Osteoblast (primary cell): ENCODE data around the gene TCAIM. TPM values are rescaled to one million over a fixed set of nuclear protein-coding genes. Genes with fewer than 3 reads are reported as not detected.
A peak's percentile ranks its signal among the peaks of the same experiment; 100 is the strongest.

Experiments used
- DNase-seq: peaks from one replicate; pipeline ENCODE4 v3.0.0; 2011; ENCODE audit warnings: low spot score, mixed read lengths; ENCODE audit not compliant: insufficient read length; ENCODE audit errors: missing footprints
- H2AFZ ChIP-seq: 2 replicates; pipeline ENCODE4 v1.6.0; 2011; ENCODE audit warnings: mild to moderate bottlenecking, low read length
- H3K27ac ChIP-seq: 2 replicates; pipeline ENCODE4 v1.5.1; 2011; ENCODE audit warnings: mild to moderate bottlenecking, low read depth, low read length, moderate library complexity
- H3K27me3 ChIP-seq: 2 replicates; pipeline ENCODE4 v1.6.0; 2012; ENCODE audit warnings: mild to moderate bottlenecking, control low read depth, inconsistent platforms, low read length, moderate library complexity; ENCODE audit not compliant: insufficient read depth
- H3K36me3 ChIP-seq: 2 replicates; pipeline ENCODE4 v1.5.1; 2011; ENCODE audit warnings: mild to moderate bottlenecking, low read length, control low read depth, moderate library complexity; ENCODE audit not compliant: insufficient read depth
- H3K4me1 ChIP-seq: 2 replicates; pipeline ENCODE4 v1.5.1; 2011; ENCODE audit warnings: mild to moderate bottlenecking, low read length, control low read depth, moderate library complexity; ENCODE audit not compliant: insufficient read depth
- H3K4me2 ChIP-seq: 2 replicates; pipeline ENCODE4 v1.6.0; 2011; ENCODE audit warnings: mild to moderate bottlenecking, low read length; ENCODE audit not compliant: insufficient read depth
- H3K4me3 ChIP-seq: fragments of 200-600 bp; sonication (generic); 3 replicates; pipeline ENCODE4 v1.5.1; 2012; ENCODE audit warnings: mild to moderate bottlenecking, low read length, inconsistent platforms; ENCODE audit not compliant: insufficient read depth
- H3K79me2 ChIP-seq: 2 replicates; pipeline ENCODE4 v1.6.0; 2012; ENCODE audit warnings: mild to moderate bottlenecking, low read length, control low read depth, inconsistent platforms; ENCODE audit not compliant: insufficient read depth
- H3K9me3 ChIP-seq: 2 replicates; pipeline ENCODE4 v1.5.1; 2011; ENCODE audit warnings: low read depth, low read length, control low read depth
- H4K20me1 ChIP-seq: 2 replicates; pipeline ENCODE4 v1.6.0; 2012; ENCODE audit warnings: mild to moderate bottlenecking, low read length, control low read depth; ENCODE audit not compliant: insufficient read depth
- CTCF ChIP-seq: IDR thresholded peaks from 2 replicates; pipeline ENCODE4 v1.5.1; 2011; ENCODE audit warnings: mild to moderate bottlenecking, low read depth, low read length, moderate library complexity; ENCODE audit errors: extremely low read depth
- total RNA-seq: library from RNA; depleted of rRNA; stranded (reverse); fragments of >200 nt; gene quantifications from 2 replicates; pipeline ENCODE4 v1.2.3, GENCODE V29; 2012

Gene TCAIM
- total RNA-seq, 1 donor = 33.7 TPM

- Histone ChIP-seq H3K27me3 (peaks cover 14% of the 10 kb centered on the region), H3K4me1 (no peaks in the 10 kb centered on the region), H3K4me3 (no peak overlapping the region), H4K20me1 (no peaks in the 10 kb centered on the region), H3K27ac (no peak overlapping the region), H3K9me3 (no peaks in the 10 kb centered on the region), H3K4me2 (no peak overlapping the region), H3K36me3 (no peaks in the 10 kb centered on the region), H2AFZ (no peak overlapping the region), H3K79me2 (no peaks in the 10 kb centered on the region)
- TF ChIP-seq CTCF = no peak
- no peak for DNase-seq
Measured at GRCh38 chr3:44326515-44326914, 12.1 kb upstream of the TCAIM start.

GRCh38 chr3:44329946-44330345, 8.6 kb upstream of the TCAIM start:
- Histone ChIP-seq H4K20me1 (no peaks in the 10 kb centered on the region), H3K4me3 (no peak overlapping the region), H3K79me2 (no peaks in the 10 kb centered on the region), H3K9me3 (no peaks in the 10 kb centered on the region), H3K4me1 (no peaks in the 10 kb centered on the region), H3K27me3 (peaks cover 31% of the 10 kb centered on the region), H3K36me3 (no peaks in the 10 kb centered on the region), H3K27ac (no peak overlapping the region), H2AFZ (no peak overlapping the region), H3K4me2 (no peak overlapping the region)
- no peak for DNase-seq
- TF ChIP-seq CTCF = no peak

- Histone ChIP-seq H3K9me3 (no peaks in the 10 kb centered on the region), H3K27ac (no peak overlapping the region), H3K36me3 (no peaks in the 10 kb centered on the region), H3K4me1 (no peaks in the 10 kb centered on the region), H3K79me2 (no peaks in the 10 kb centered on the region), H3K4me2 (no peak overlapping the region), H4K20me1 (no peaks in the 10 kb centered on the region), H3K4me3 (no peak overlapping the region), H2AFZ (no peak overlapping the region), H3K27me3 (peaks cover 29% of the 10 kb centered on the region)
- TF ChIP-seq CTCF = no peak
- DNase-seq = peak; percentile 38
Measured at GRCh38 chr3:44330444-44330843, 8.1 kb upstream of the TCAIM start.

GRCh38 chr3:44334326-44334725, 4.2 kb upstream of the TCAIM start:
- H3K4me2 ChIP-seq = no peak overlapping the region
- H2AFZ ChIP-seq = no peak overlapping the region
- H4K20me1 ChIP-seq = no peaks in the 10 kb centered on the region
- H3K9me3 ChIP-seq = no peaks in the 10 kb centered on the region
- no peak for DNase-seq
- H3K27ac ChIP-seq = no peak overlapping the region
- peaks cover 5% of the 10 kb centered on the region for H3K4me1 ChIP-seq
- no peaks in the 10 kb centered on the region for H3K36me3 ChIP-seq
- no peak for TF ChIP-seq CTCF
- peaks cover 10% of the 10 kb centered on the region for H3K79me2 ChIP-seq
- H3K27me3 ChIP-seq = peaks cover 23% of the 10 kb centered on the region
- no peak overlapping the region for H3K4me3 ChIP-seq
